A673 (cell line): ENCODE data around the gene ZBTB20.

Source experiments
- CTCF ChIP-seq: fragments of 300-800, 200-600 bp; sonication (generic); conservative IDR thresholded peaks from 2 replicates; pipeline ENCODE4 v1.5.1; 2017; ENCODE audit warnings: low read depth, mild to moderate bottlenecking, antibody characterized with exemption, low read length, moderate library complexity, mixed read lengths
- EZH2 ChIP-seq: fragments of 200-600 bp; sonication (generic); IDR thresholded peaks from 2 replicates; pipeline ENCODE4 v1.6.1; 2017; ENCODE audit warnings: borderline replicate concordance, low read depth, mild to moderate bottlenecking, mixed read lengths, antibody characterized with exemption, low read length; ENCODE audit not compliant: poor library complexity, severe bottlenecking

GRCh38 chr3:114558271-114558670, 588.8 kb downstream of the ZBTB20 start:
- no peak for TF ChIP-seq CTCF
- no peak for TF ChIP-seq EZH2
